Testis (tissue), 3 donors: ENCODE data around the gene P2RY11. TPM values are rescaled to one million over a fixed set of nuclear protein-coding genes. Genes with fewer than 3 reads are reported as not detected.

Source experiments
- DNase-seq: peaks from one replicate; pipeline ENCODE4 v3.0.0-alpha.2; 2019
- H3K27ac ChIP-seq, 2 donors: fragments of 200-600 bp; sonication (generic); one replicate each; pipeline ENCODE4 v1.5.1; 2019
- H3K27me3 ChIP-seq: fragments of 200-600 bp; sonication (generic); one replicate; pipeline ENCODE4 v1.5.1; 2019
- H3K36me3 ChIP-seq: fragments of 200-600 bp; sonication (generic); one replicate; pipeline ENCODE4 v1.5.1; 2017; ENCODE audit warnings: low read depth; ENCODE audit errors: missing control alignments
- H3K4me1 ChIP-seq: fragments of 200-600 bp; sonication (generic); one replicate; pipeline ENCODE4 v1.5.1; 2019
- H3K4me3 ChIP-seq, 2 donors: fragments of 200-600 bp; sonication (generic); one replicate each; pipeline ENCODE4 v1.5.1; 2017 to 2019
- H3K9me3 ChIP-seq: fragments of 200-600 bp; sonication (generic); one replicate; pipeline ENCODE4 v1.5.1; 2017
- CTCF ChIP-seq, 3 experiments: fragments of 450-650 bp in 2 of 3; fragments of 200-600 bp in 1 of 3; sonication (generic) in 1 of 3; IDR thresholded peaks; one replicate each; pipeline ENCODE4 v1.5.1; 2016 to 2019; ENCODE audit warnings: antibody characterized with exemption in 3 of 3, mild to moderate bottlenecking in 2 of 3, moderate library complexity in 1 of 3
- POLR2A ChIP-seq: fragments of 450-650 bp; IDR thresholded peaks from one replicate; pipeline ENCODE4 v1.6.1; 2017; ENCODE audit warnings: antibody characterized with exemption, mild to moderate bottlenecking, moderate library complexity
- WGBS, 2 donors: methylation state at CpG; one replicate each; pipeline ENCODE4 v1.1.5; 2018; 5-methylcytosine and 5-hydroxymethylcytosine counted together
- intact Hi-C: fragments of 100-400 bp; cut with DNase I; formaldehyde crosslinking; loops from one replicate; pipeline ENCODE4 v1.15.1; 2023; ENCODE audit warnings: low total_unique reads
- polyA plus RNA-seq: library from polyadenylated mRNA; stranded (reverse); fragments of 350-450 nt; fragmentation: Illumina TruSeq; extraction: RNeasy Lipid Tissue Mini Kit (QIAGEN cat#74804); gene quantifications from one replicate; pipeline ENCODE4 v1.2.3, GENCODE V29; 2014; ENCODE audit warnings: low read depth, low replicate concordance; ENCODE audit not compliant: insufficient read depth
- total RNA-seq, 2 donors: library from RNA; depleted of rRNA; stranded (reverse); fragments of >200 nt; gene quantifications; one replicate each; pipeline ENCODE4 v1.2.3, GENCODE V29; 2016

P2RY11 gene
- total and polyA plus RNA-seq, 3 donors from 2014 or later, result 16.3 to 27.8 (median 25.0) TPM

- TF ChIP-seq POLR2A (no peak), CTCF (IDR thresholded peaks at IDR 0.05) (no peak)
- Histone ChIP-seq H3K9me3 (no peaks in the 10 kb centered on the region), H3K4me3 (peak overlapping the region; percentile 85 to 89), H3K27ac (no peak overlapping the region), H3K27me3 (no peaks in the 10 kb centered on the region), H3K36me3 (no peaks in the 10 kb centered on the region), H3K4me1 (peaks cover 8% of the 10 kb centered on the region)
- intact Hi-C loops, result loop anchor here (10.0 kb wide), 1 partner anchor 126 kb away; no protein-coding TSS in a partner anchor
- WGBS, 2 donors, result 0 to 38% methylated on average over 3 to 12 of the region's 12 CpGs
- DNase-seq, result no peak
Measured at GRCh38 chr19:10118960-10119359, 7.5 kb downstream of the P2RY11 start.

- TF ChIP-seq CTCF (IDR thresholded peaks at IDR 0.05), result no peak
- no peak for TF ChIP-seq POLR2A
- Histone ChIP-seq H3K27ac (peak overlapping the region; percentile 39 to 42), H3K4me3 (peak overlapping the region in 1 of 2 donors; percentile 85), H3K36me3 (no peaks in the 10 kb centered on the region), H3K4me1 (peaks cover 8% of the 10 kb centered on the region), H3K27me3 (no peaks in the 10 kb centered on the region), H3K9me3 (no peaks in the 10 kb centered on the region)
- intact Hi-C loops, result no loop called here
- WGBS, 2 donors, result 35 to 50% methylated on average over 9 of the region's 9 CpGs
- DNase-seq, result no peak
Measured at GRCh38 chr19:10120538-10121189, 9.2 kb downstream of the P2RY11 start.

- Histone ChIP-seq H3K27ac (peak overlapping the region in 1 of 2 donors; percentile 42), H3K4me1 (peaks cover 8% of the 10 kb centered on the region), H3K9me3 (no peaks in the 10 kb centered on the region), H3K36me3 (no peaks in the 10 kb centered on the region), H3K27me3 (no peaks in the 10 kb centered on the region), H3K4me3 (no peak overlapping the region)
- intact Hi-C loops, result no loop called here
- DNase-seq, result no peak
- 81 to 82% methylated on average over 6 of the region's 6 CpGs for WGBS, 2 donors
- TF ChIP-seq POLR2A (no peak), CTCF (IDR thresholded peaks at IDR 0.05) (no peak)
Measured at GRCh38 chr19:10122045-10122444, 10.6 kb downstream of the P2RY11 start.

GRCh38 chr19:10124429-10124828 lies 12.9 kb downstream of the P2RY11 start:
- Histone ChIP-seq H3K4me1 (no peaks in the 10 kb centered on the region), H3K27me3 (no peaks in the 10 kb centered on the region), H3K27ac (no peak overlapping the region), H3K4me3 (no peak overlapping the region), H3K36me3 (no peaks in the 10 kb centered on the region), H3K9me3 (no peaks in the 10 kb centered on the region)
- DNase-seq, result no peak
- WGBS, 2 donors, result 94 to 96% methylated on average over 7 of the region's 7 CpGs
- intact Hi-C loops, result no loop called here
- TF ChIP-seq CTCF (IDR thresholded peaks at IDR 0.05) (no peak), POLR2A (no peak)

GRCh38 chr19:10126213-10126639 lies 14.7 kb downstream of the P2RY11 start:
- Histone ChIP-seq H3K4me3 (no peak overlapping the region), H3K4me1 (no peaks in the 10 kb centered on the region), H3K9me3 (no peaks in the 10 kb centered on the region), H3K36me3 (no peaks in the 10 kb centered on the region), H3K27ac (peak overlapping the region in 1 of 2 donors; percentile 24), H3K27me3 (no peaks in the 10 kb centered on the region)
- WGBS, 2 donors, result 87 to 92% methylated on average over 4 of the region's 4 CpGs
- no peak for DNase-seq
- TF ChIP-seq CTCF (IDR thresholded peaks at IDR 0.05) (no peak), POLR2A (no peak)
- intact Hi-C loops, result no loop called here
